GM19239 (cell line): ENCODE results near the gene MAP1LC3B2.

Experiments
- DNase-seq: peaks from one replicate; pipeline ENCODE4 v3.0.0; 2011; ENCODE audit warnings: low spot score; ENCODE audit not compliant: insufficient read length
- FAIRE-seq: peaks from 2 replicates; lab custom pipeline; 2011; peaks lifted over from hg19 to GRCh38; lab: Jason Lieb, UNC

Gene MAP1LC3B2

GRCh38 chr12:116591855-116592637 lies 32.9 kb downstream of the MAP1LC3B2 start:
- DNase-seq (no peak), FAIRE-seq (no peak)

GRCh38 chr12:116592731-116593130 lies 33.5 kb downstream of the MAP1LC3B2 start:
- FAIRE-seq (no peak), DNase-seq (no peak)

- FAIRE-seq (no peak), DNase-seq (no peak)
Measured at GRCh38 chr12:116594325-116595038, 35.3 kb downstream of the MAP1LC3B2 start.

GRCh38 chr12:116595186-116595585 lies 36.0 kb downstream of the MAP1LC3B2 start:
- DNase-seq (no peak), FAIRE-seq (no peak)

GRCh38 chr12:116595672-116596071 lies 36.5 kb downstream of the MAP1LC3B2 start:
- FAIRE-seq (no peak), DNase-seq (no peak)

DNA sequence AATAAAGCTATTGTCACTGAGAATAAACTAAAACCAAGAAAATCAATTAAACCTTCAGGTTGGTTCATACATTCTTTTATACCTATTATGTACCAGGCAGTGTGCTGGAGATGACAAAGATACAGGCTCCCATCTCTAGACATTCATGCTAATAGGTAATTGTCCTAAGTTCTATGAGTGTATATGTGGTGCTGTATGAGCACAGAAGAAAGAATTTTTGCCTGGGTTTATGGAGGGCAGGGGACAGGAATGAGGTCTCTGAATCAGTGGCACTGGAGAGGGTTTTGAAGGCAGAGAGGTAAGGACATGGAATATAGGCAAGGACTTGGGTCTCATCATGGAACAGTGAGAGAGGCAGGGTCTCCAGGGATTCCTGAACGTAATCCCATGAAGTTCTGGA lies 38.7 kb downstream of the MAP1LC3B2 start:
- DNase-seq (no peak), FAIRE-seq (no peak)

DNA sequence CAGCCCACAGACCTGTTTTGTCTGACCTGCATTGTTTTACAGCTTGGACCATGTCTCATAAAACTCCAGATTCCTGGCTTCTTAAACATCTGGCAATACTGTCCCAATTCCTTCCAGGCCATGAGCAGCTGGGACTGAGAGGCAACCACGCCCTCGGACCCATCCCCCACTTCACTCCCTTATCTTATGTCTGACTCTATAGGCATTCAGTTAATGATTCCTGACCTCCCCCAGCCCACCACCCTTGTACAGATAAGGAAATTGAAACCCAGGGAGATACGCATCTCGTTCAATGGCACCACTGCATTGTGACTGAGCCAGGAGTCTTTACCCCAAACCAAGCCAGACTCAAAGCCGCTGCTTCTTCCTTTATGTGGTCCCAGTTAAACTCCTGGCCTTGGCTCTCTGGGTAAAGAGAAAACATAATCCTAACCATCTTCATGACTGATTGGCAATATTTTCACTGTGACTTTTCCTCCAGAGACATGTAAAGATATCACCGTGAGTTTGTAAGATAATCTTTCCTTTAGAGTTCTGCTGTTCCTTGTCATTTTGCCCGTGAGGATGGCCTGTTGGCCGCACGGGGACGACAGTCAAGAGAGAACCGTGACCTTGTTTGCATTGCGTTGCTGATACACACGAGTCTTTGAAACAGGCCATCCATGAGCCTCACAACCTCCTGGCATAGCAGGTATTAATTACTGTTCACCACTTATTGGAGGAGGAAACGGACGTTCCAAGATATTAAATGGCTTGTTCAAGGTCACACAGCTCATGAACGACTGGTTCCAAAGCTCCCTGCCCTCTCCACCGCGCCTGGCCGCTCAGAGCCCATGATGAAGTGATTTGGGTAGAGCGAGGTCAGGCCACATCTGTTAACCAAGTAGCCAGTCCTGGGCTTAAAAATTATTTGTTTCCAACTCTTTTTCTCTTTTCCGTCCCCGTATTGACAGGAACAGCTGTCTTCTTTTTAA lies 39.4 kb downstream of the MAP1LC3B2 start:
- FAIRE-seq = no peak
- no peak for DNase-seq

DNA sequence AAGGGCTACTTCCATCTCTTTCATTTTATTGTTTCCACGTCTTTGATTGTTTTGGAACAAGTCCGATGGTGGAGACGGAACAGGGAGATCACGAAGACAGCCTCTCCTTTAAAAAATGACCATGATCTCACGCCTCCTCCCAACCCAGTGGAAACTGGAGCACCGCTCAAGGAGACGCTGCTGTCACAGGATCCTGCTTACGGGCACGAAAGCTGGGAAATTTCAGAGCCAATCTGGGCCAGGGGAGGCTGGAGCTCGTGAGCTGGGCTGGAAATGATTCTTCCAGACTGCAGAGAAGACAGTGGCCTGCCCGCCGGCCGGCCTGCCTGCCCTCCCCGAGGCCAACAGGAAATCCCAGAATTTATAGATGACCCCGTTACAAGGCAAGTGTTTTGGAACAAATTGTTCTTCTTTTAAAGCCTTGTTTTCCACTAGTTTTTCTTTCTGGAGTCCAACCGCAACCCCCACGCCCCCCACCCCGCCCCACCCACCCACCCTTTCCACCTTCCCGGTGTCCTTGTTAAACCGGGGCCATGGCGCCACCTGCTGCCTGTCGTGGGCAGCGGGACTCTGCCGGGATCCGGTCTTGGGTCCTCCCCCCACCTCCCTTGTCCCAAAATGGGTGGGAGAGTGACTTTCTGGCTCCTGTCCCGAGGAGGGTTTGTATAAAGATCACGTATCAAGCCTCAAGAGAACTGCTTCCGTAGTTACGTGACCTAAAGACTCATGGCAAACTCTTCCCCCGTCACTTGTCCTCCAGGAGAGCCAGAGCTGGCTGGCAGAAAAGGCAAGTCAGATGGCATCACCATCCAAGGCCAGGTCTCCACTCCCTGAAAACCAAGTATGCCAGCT lies 40.3 kb downstream of the MAP1LC3B2 start:
- peak; percentile 61 for DNase-seq
- FAIRE-seq = no peak

GRCh38 chr12:116600959-116601918 lies 42.1 kb downstream of the MAP1LC3B2 start:
- FAIRE-seq = no peak
- DNase-seq = no peak

DNA sequence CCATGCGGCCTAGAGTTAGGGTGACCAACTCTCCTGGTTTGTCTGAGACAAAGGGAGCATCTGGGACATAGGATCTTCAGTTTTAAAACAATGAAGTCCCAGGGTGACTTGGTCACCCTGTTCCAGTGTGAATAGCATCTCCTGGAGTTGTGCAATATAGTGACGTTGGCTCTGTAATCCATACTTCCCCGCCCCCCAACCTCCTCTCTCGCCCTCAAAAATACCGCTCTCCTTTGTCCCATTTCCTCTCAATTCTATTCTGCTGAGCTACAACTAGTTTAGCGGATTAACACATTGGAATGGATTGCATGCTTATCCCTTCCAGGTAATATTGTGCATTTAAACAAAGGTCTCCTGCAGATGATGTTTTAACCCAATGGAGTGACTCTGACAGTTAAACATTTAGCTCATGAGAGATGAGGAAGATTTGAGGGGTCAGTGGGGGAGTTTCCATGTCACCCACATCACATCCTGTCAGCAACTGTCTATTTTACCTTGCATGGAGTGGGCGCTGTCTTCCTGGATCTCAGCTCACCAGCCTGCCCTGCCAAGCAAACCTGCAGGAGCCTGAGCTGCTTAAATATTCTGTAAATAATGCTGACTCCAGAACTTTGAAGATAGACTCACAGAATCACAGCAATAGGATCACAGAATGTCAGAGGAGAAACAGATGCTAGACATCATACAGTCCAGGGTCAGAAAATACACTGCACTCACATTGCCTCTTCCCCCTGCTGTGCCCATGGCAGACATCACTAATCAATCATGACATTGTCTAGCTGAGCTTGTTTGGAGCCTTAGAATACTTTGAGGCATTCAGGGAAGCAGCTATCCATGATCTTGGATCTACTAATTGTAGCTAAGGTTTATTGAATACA lies 43.0 kb downstream of the MAP1LC3B2 start:
- DNase-seq = no peak
- FAIRE-seq = no peak

DNA sequence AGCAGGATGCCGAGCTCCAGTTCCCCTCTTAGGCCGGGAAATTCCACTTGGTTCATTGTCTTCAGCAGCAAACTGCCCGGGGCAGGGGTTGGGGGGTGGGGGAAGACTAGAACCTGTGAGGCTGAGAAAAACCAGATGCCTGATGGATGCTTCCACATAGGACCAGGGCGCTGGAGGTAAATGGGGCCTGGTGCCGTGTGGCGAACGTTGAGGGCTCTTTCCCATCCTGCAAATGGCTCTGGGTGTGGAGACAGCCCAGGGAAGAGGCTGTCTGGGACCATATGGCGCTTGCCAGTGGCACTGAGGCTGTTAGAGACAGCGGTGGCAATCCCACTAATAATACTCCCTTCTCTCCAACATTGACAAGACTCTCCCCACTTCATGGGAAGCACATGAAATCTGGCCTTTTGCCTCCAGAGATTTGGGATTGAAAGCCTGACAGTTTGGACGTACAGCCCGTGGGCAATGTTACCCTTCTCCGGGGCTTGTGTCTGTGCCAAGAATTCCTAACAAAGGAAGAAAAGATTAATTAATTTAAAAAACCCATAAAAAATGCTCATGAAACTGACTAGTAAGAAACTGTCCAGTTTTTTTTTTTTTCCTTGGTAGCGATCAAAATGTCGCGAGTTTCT lies 44.5 kb downstream of the MAP1LC3B2 start:
- DNase-seq (no peak), FAIRE-seq (no peak)

DNA sequence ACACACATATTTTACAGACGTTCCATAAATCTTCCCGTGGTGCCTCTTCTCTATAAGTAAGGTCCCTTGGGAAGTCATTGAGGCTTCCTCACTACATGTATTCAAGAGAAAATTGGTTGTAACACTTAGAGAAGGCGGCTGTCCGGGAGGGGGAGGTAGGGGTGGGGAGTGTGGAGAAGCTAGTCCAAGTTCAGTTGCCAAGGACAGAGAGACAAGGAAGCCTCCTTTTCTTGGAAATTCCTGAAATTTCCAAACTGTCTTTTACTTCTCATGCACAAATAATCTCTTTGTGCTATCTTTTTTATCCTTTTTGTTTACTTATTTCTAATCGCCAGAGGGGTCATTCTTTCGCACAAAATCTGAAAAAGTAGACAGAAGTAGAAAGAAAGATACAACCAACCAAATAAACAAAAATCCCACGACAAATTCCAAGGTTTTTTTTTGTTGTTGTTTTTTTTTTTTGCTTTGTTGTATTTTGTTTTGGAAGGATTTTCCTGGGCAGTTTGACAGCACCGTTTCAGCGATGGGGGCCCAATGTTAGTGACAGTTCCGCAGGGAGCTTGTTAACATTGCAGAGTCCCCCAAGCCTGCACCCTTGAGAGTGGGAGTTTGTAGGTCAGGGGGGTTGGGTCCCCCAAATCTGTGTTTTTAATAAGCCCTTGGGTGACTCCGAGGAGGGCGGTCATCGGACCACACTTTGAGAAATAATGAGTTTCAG lies 45.2 kb downstream of the MAP1LC3B2 start:
- FAIRE-seq = no peak
- no peak for DNase-seq

GRCh38 chr12:116604951-116605641 lies 45.9 kb downstream of the MAP1LC3B2 start:
- FAIRE-seq (no peak), DNase-seq (no peak)

GRCh38 chr12:116606397-116606796 lies 47.2 kb downstream of the MAP1LC3B2 start:
- DNase-seq (no peak), FAIRE-seq (no peak)

- FAIRE-seq = no peak
- DNase-seq = no peak
Measured at GRCh38 chr12:116607039-116607438, 47.9 kb downstream of the MAP1LC3B2 start.
